ENCODE measurements around the gene ROR2.

DNA sequence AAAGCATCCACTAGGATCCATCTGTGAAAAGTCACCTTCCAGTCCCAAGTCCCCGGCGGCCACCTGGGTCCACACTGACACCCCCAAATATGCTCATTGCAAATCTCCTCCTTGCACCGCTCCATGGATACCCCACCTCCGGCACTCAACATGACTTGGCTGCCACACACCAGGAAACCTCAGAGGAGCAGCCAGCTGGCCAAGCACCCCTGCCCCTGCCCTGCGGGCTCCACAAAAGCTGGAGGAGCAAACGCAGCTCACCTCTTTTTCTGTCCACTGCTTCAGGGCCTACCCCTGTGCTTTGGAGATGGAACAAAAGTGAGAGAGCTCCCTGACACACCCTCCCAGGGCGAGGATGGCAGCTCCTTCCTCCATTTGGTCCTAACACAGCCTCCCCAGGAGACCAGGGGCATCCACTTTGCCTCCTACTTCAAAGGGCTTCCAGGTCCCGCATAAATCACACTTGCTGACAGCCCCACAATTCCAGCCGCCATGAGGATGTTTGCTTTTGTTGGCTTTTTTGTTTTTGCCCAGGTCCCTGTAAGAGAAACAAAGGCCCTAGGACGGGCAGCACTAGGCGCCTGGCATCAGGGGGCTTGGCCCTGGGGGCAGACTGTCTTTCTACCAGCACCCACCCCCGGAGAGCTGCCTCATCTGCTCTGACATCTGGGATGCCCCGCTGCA is 14.8 kb downstream of the ROR2 start:
- TF ChIP-seq CTCF (conservative IDR thresholded peaks at IDR 0.05; ENCODE audit: low read length): no peak
- no peak for TF ChIP-seq EZH2phosphoT487 (IDR thresholded peaks at IDR 0.05; ENCODE audit: borderline replicate concordance)
